ENCODE data around the gene BRK1.
"Not testable (repeated sequence)": the region's sequence is repeated elsewhere in the genome, so short reads cannot be mapped to it uniquely, and the experiment has no call there.

Gene BRK1

DNA sequence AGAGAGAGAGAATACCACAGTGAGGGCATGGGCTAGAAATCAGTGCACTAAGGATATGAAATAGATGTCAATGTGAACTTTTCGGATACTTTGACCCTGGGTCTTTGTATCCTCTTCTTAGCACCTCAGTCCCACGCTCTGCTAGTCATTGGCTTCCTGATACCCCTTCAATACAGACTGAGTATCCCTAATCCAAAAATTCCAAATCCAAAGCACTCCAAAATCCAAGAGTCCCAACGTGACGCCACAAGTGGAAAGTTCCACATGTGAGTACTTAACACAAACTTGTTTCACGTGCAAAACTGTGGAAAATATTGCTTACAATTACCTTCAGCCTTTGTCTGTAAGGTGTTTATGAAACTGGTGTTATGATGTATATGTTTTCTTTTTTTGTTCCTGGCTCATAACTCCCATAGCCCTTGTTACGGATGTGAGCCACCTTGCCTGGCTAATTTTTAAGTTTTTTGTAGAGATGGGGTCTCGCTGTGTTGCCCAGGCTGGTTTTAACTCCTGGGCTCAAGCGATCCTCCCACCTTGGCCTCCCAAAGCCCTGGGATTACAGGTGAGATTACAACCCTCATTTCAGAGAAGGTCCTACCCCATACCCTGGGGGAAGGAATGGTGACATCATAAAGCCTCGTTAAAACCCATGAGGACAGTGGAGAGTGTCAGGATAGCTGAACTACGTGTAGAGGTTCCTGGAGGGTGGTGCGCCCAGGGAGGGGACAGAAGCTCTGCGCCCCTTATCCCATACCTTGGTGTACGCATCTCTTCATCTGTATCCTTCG lies 39.1 kb downstream of the BRK1 start:
- peaks cover 6% of the 10 kb centered on the region; the same call in 1 of the 2 replicates for H3K36me3 ChIP-seq
- TF ChIP-seq, protein P1, sequence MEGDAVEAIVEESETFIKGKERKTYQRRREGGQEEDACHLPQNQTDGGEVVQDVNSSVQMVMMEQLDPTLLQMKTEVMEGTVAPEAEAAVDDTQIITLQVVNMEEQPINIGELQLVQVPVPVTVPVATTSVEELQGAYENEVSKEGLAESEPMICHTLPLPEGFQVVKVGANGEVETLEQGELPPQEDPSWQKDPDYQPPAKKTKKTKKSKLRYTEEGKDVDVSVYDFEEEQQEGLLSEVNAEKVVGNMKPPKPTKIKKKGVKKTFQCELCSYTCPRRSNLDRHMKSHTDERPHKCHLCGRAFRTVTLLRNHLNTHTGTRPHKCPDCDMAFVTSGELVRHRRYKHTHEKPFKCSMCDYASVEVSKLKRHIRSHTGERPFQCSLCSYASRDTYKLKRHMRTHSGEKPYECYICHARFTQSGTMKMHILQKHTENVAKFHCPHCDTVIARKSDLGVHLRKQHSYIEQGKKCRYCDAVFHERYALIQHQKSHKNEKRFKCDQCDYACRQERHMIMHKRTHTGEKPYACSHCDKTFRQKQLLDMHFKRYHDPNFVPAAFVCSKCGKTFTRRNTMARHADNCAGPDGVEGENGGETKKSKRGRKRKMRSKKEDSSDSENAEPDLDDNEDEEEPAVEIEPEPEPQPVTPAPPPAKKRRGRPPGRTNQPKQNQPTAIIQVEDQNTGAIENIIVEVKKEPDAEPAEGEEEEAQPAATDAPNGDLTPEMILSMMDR (IDR thresholded peaks at IDR 0.05; ENCODE audit: low read depth, low read length): no peak
- no peak overlapping the region for H3K4me3 ChIP-seq (ENCODE audit: low read depth, low read length)
- H3K4me1 ChIP-seq: no peaks in the 10 kb centered on the region
- no peaks in the 10 kb centered on the region for H3K9me3 ChIP-seq
- H3K27me3 ChIP-seq: no peaks in the 10 kb centered on the region
- no peak for DNase-seq

DNA sequence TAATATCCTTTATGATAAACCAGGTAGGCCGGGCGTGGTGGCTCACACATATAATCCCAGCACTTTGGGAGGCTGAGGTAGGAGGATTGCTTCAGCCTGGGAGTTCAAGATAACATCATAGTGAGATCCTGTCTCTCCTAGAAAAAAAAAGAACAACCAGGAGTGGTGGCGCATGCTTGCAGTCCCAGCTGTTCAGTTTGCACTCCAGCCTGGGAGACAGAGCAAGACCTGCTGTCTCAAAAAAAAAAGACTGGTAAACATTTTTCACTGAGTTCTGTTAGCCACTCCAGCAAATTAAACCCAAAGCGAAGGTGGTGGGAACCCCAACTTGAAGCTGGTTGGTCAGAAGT lies 39.6 kb downstream of the BRK1 start:
- no peaks in the 10 kb centered on the region for H3K27me3 ChIP-seq
- TF ChIP-seq, protein P1 (IDR thresholded peaks at IDR 0.05; ENCODE audit: low read depth, low read length): no peak
- H3K4me1 ChIP-seq: no peaks in the 10 kb centered on the region
- peaks cover under 1% of the 10 kb centered on the region; the same call in 1 of the 2 replicates for H3K36me3 ChIP-seq
- no peak for DNase-seq
- no peak overlapping the region for H3K4me3 ChIP-seq (ENCODE audit: low read depth, low read length)
- no peaks in the 10 kb centered on the region for H3K9me3 ChIP-seq

GRCh38 chr3:10155658-10156057 lies 40.2 kb downstream of the BRK1 start:
- TF ChIP-seq, protein P1 (IDR thresholded peaks at IDR 0.05; ENCODE audit: low read depth, low read length): no peak
- Histone ChIP-seq H3K27me3 (no peaks in the 10 kb centered on the region), H3K4me1 (no peaks in the 10 kb centered on the region), H3K4me3 (ENCODE audit: low read depth, low read length) (no peak overlapping the region), H3K36me3 (no peaks in the 10 kb centered on the region), H3K9me3 (no peaks in the 10 kb centered on the region)
- no peak for DNase-seq

DNA sequence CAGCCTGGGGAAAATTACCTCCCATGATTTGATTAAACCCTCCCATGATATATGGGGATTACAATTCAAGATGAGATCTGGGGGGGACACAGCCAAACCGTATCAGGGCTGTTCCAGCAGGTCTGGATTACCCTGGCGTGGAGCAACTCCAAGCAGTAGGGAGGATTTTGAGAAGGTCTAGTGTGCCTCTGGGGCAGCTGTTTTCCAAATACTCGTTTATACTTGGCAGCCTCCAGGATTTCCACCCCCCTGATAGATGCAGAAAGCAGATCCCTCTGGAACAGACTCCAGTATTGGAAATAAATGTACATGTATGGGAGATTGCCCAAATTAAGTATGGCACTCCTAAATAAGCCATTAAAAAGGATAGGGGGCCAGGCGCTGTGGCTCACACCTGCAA lies 41.6 kb downstream of the BRK1 start:
- DNase-seq: peak; percentile 24
- TF ChIP-seq, protein P1 (IDR thresholded peaks at IDR 0.05; ENCODE audit: low read depth, low read length): no peak
- Histone ChIP-seq H3K36me3 (no peaks in the 10 kb centered on the region), H3K4me3 (ENCODE audit: low read depth, low read length) (no peak overlapping the region), H3K27me3 (no peaks in the 10 kb centered on the region), H3K4me1 (no peaks in the 10 kb centered on the region), H3K9me3 (no peaks in the 10 kb centered on the region)

DNA sequence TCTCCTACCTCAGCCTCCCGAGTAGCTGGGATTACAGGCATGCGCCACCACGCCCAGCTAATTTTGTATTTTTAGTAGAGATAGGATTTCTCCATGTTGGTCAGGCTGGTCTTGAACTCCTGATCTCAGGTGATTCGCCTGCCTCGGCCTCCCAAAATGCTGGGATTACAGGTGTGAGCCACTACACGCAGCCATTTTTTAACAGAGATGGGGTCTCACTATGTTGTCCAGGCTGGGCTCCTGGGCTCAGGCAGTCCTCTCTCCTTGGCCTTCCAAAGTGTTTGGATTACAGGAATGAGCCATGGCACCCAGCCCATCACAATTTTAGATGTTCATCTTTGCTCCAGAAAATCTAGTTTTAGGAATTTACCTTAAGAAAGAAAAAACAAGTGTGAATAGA lies 43.1 kb downstream of the BRK1 start:
- H3K4me1 ChIP-seq: not testable (repeated sequence)

GRCh38 chr3:10160346-10160745 lies 44.9 kb downstream of the BRK1 start:
- no peaks in the 10 kb centered on the region for H3K4me1 ChIP-seq
- no peak overlapping the region for H3K4me3 ChIP-seq (ENCODE audit: low read depth, low read length)
- no peak for DNase-seq
- TF ChIP-seq, protein P1 (IDR thresholded peaks at IDR 0.05; ENCODE audit: low read depth, low read length): no peak
- H3K9me3 ChIP-seq: no peaks in the 10 kb centered on the region
- H3K27me3 ChIP-seq: no peaks in the 10 kb centered on the region
- no peaks in the 10 kb centered on the region for H3K36me3 ChIP-seq

More for the DNA sequence above, 43.1 kb downstream of the BRK1 start:
- H3K36me3 ChIP-seq; H3K9me3 ChIP-seq; H3K4me3 ChIP-seq (ENCODE audit: low read depth, low read length); H3K27me3 ChIP-seq; DNase-seq: not testable (repeated sequence)

Data from BE2C (cell line).